Activated naive CD8-positive, alpha-beta T cell (primary cell): ENCODE data around the gene ERC1.
"Not testable (repeated sequence)": the region's sequence is repeated elsewhere in the genome, so short reads cannot be mapped to it uniquely, and the experiment has no call there.

ENCODE experiments used
- H3K27ac Mint-ChIP-seq: one replicate; pipeline ENCODE4 v1.8.0; 2021; ENCODE audit warnings: mixed read lengths
- H3K27me3 Mint-ChIP-seq: one replicate; pipeline ENCODE4 v1.8.0; 2021; ENCODE audit warnings: mixed read lengths
- H3K36me3 Mint-ChIP-seq: one replicate; pipeline ENCODE4 v1.8.0; 2021; ENCODE audit warnings: mixed read lengths
- H3K4me1 Mint-ChIP-seq: one replicate; pipeline ENCODE4 v1.8.0; 2021; ENCODE audit warnings: low read depth, mixed read lengths
- H3K4me3 Mint-ChIP-seq: one replicate; pipeline ENCODE4 v1.8.0; 2021; ENCODE audit warnings: mild to moderate bottlenecking, mixed read lengths
- H3K9me3 Mint-ChIP-seq: one replicate; pipeline ENCODE4 v1.8.0; 2021; ENCODE audit warnings: low read depth, mixed read lengths

Gene ERC1

GRCh38 chr12:1252758-1253157, 261.7 kb downstream of the ERC1 start:
- no peaks in the 10 kb centered on the region for H3K27me3 Mint-ChIP-seq
- no peak overlapping the region for H3K27ac Mint-ChIP-seq
- H3K36me3 Mint-ChIP-seq, result peaks cover 7% of the 10 kb centered on the region
- no peak overlapping the region for H3K4me3 Mint-ChIP-seq
- no peaks in the 10 kb centered on the region for H3K9me3 Mint-ChIP-seq
- no peaks in the 10 kb centered on the region for H3K4me1 Mint-ChIP-seq

- not testable (repeated sequence) for H3K27ac Mint-ChIP-seq, H3K4me3 Mint-ChIP-seq, H3K4me1 Mint-ChIP-seq
Measured at GRCh38 chr12:1255125-1255524, 264.1 kb downstream of the ERC1 start.

GRCh38 chr12:1255854-1256253, 264.8 kb downstream of the ERC1 start:
- not testable (repeated sequence) for H3K27ac Mint-ChIP-seq, H3K4me3 Mint-ChIP-seq, H3K9me3 Mint-ChIP-seq, H3K27me3 Mint-ChIP-seq, H3K4me1 Mint-ChIP-seq
- peaks cover 17% of the 10 kb centered on the region for H3K36me3 Mint-ChIP-seq

More at GRCh38 chr12:1255125-1255524, 264.1 kb downstream of the ERC1 start:
- H3K27me3 Mint-ChIP-seq, H3K9me3 Mint-ChIP-seq: not testable (repeated sequence)
- H3K36me3 Mint-ChIP-seq, result peaks cover 13% of the 10 kb centered on the region

GRCh38 chr12:1256285-1256684, 265.3 kb downstream of the ERC1 start:
- H3K27ac Mint-ChIP-seq, result no peak overlapping the region
- H3K4me1 Mint-ChIP-seq, result no peaks in the 10 kb centered on the region
- peaks cover 19% of the 10 kb centered on the region for H3K36me3 Mint-ChIP-seq
- no peaks in the 10 kb centered on the region for H3K27me3 Mint-ChIP-seq
- H3K9me3 Mint-ChIP-seq, result no peaks in the 10 kb centered on the region
- no peak overlapping the region for H3K4me3 Mint-ChIP-seq

- H3K27ac Mint-ChIP-seq, result no peak overlapping the region
- H3K9me3 Mint-ChIP-seq, result no peaks in the 10 kb centered on the region
- H3K27me3 Mint-ChIP-seq, result no peaks in the 10 kb centered on the region
- H3K4me3 Mint-ChIP-seq, result no peak overlapping the region
- peaks cover 27% of the 10 kb centered on the region for H3K36me3 Mint-ChIP-seq
- no peaks in the 10 kb centered on the region for H3K4me1 Mint-ChIP-seq
Measured at GRCh38 chr12:1256991-1257390, 266.0 kb downstream of the ERC1 start.

GRCh38 chr12:1262011-1262410, 271.0 kb downstream of the ERC1 start:
- Mint-ChIP-seq H3K4me3 (no peak overlapping the region), H3K27ac (no peak overlapping the region), H3K27me3 (no peaks in the 10 kb centered on the region), H3K4me1 (no peaks in the 10 kb centered on the region), H3K36me3 (peaks cover 39% of the 10 kb centered on the region), H3K9me3 (no peaks in the 10 kb centered on the region)

- Mint-ChIP-seq H3K27ac (no peak overlapping the region), H3K36me3 (peaks cover 28% of the 10 kb centered on the region), H3K27me3 (no peaks in the 10 kb centered on the region), H3K4me3 (no peak overlapping the region), H3K4me1 (no peaks in the 10 kb centered on the region), H3K9me3 (no peaks in the 10 kb centered on the region)
Measured at GRCh38 chr12:1267243-1267642, 276.2 kb downstream of the ERC1 start.

GRCh38 chr12:1272142-1272541, 281.1 kb downstream of the ERC1 start:
- no peak overlapping the region for H3K4me3 Mint-ChIP-seq
- peaks cover 21% of the 10 kb centered on the region for H3K36me3 Mint-ChIP-seq
- H3K27me3 Mint-ChIP-seq, result no peaks in the 10 kb centered on the region
- H3K27ac Mint-ChIP-seq, result no peak overlapping the region
- H3K9me3 Mint-ChIP-seq, result no peaks in the 10 kb centered on the region
- H3K4me1 Mint-ChIP-seq, result peaks cover 4% of the 10 kb centered on the region

GRCh38 chr12:1273051-1273450, 282.0 kb downstream of the ERC1 start:
- Mint-ChIP-seq H3K4me1 (peaks cover 13% of the 10 kb centered on the region), H3K4me3 (no peak overlapping the region), H3K27me3 (no peaks in the 10 kb centered on the region), H3K36me3 (peaks cover 21% of the 10 kb centered on the region), H3K27ac (no peak overlapping the region), H3K9me3 (no peaks in the 10 kb centered on the region)

GRCh38 chr12:1277905-1278304, 286.9 kb downstream of the ERC1 start:
- H3K27ac Mint-ChIP-seq, result peak overlapping the region; percentile 36
- H3K4me1 Mint-ChIP-seq, result peaks cover 19% of the 10 kb centered on the region
- H3K27me3 Mint-ChIP-seq, result no peaks in the 10 kb centered on the region
- peaks cover 13% of the 10 kb centered on the region for H3K36me3 Mint-ChIP-seq
- no peaks in the 10 kb centered on the region for H3K9me3 Mint-ChIP-seq
- peak overlapping the region; percentile 30 for H3K4me3 Mint-ChIP-seq

GRCh38 chr12:1279050-1279449, 288.0 kb downstream of the ERC1 start:
- Mint-ChIP-seq H3K36me3 (peaks cover 8% of the 10 kb centered on the region), H3K9me3 (no peaks in the 10 kb centered on the region), H3K4me3 (no peak overlapping the region), H3K27ac (no peak overlapping the region), H3K27me3 (no peaks in the 10 kb centered on the region), H3K4me1 (peaks cover 19% of the 10 kb centered on the region)

GRCh38 chr12:1280059-1280458, 289.0 kb downstream of the ERC1 start:
- Mint-ChIP-seq H3K27me3 (no peaks in the 10 kb centered on the region), H3K4me1 (peaks cover 19% of the 10 kb centered on the region), H3K36me3 (peaks cover 10% of the 10 kb centered on the region), H3K27ac (no peak overlapping the region), H3K9me3 (no peaks in the 10 kb centered on the region), H3K4me3 (no peak overlapping the region)

GRCh38 chr12:1281683-1282366, 290.8 kb downstream of the ERC1 start:
- H3K27me3 Mint-ChIP-seq, result no peaks in the 10 kb centered on the region
- no peak overlapping the region for H3K4me3 Mint-ChIP-seq
- H3K27ac Mint-ChIP-seq, result no peak overlapping the region
- peaks cover 17% of the 10 kb centered on the region for H3K4me1 Mint-ChIP-seq
- H3K9me3 Mint-ChIP-seq, result no peaks in the 10 kb centered on the region
- peaks cover 6% of the 10 kb centered on the region for H3K36me3 Mint-ChIP-seq

- Mint-ChIP-seq H3K27me3 (no peaks in the 10 kb centered on the region), H3K9me3 (no peaks in the 10 kb centered on the region), H3K4me1 (peaks cover 9% of the 10 kb centered on the region), H3K36me3 (peaks cover 9% of the 10 kb centered on the region), H3K4me3 (no peak overlapping the region), H3K27ac (no peak overlapping the region)
Measured at GRCh38 chr12:1282670-1283315, 291.8 kb downstream of the ERC1 start.

- no peak overlapping the region for H3K4me3 Mint-ChIP-seq
- no peak overlapping the region for H3K27ac Mint-ChIP-seq
- peaks cover 4% of the 10 kb centered on the region for H3K4me1 Mint-ChIP-seq
- peaks cover 9% of the 10 kb centered on the region for H3K36me3 Mint-ChIP-seq
- no peaks in the 10 kb centered on the region for H3K27me3 Mint-ChIP-seq
- H3K9me3 Mint-ChIP-seq, result no peaks in the 10 kb centered on the region
Measured at GRCh38 chr12:1283316-1283715, 292.3 kb downstream of the ERC1 start.

GRCh38 chr12:1284611-1285010, 293.6 kb downstream of the ERC1 start:
- H3K27ac Mint-ChIP-seq, result no peak overlapping the region
- H3K4me1 Mint-ChIP-seq, result no peaks in the 10 kb centered on the region
- H3K4me3 Mint-ChIP-seq, result no peak overlapping the region
- H3K27me3 Mint-ChIP-seq, result no peaks in the 10 kb centered on the region
- H3K36me3 Mint-ChIP-seq, result peaks cover 9% of the 10 kb centered on the region
- H3K9me3 Mint-ChIP-seq, result no peaks in the 10 kb centered on the region
